ENCODE data around the gene AP3S2. TPM values are rescaled to one million over a fixed set of nuclear protein-coding genes. Genes with fewer than 3 reads are reported as not detected.

AP3S2 gene
- total RNA-seq, 1 donor from 2014 or later: 60.5 TPM

DNA sequence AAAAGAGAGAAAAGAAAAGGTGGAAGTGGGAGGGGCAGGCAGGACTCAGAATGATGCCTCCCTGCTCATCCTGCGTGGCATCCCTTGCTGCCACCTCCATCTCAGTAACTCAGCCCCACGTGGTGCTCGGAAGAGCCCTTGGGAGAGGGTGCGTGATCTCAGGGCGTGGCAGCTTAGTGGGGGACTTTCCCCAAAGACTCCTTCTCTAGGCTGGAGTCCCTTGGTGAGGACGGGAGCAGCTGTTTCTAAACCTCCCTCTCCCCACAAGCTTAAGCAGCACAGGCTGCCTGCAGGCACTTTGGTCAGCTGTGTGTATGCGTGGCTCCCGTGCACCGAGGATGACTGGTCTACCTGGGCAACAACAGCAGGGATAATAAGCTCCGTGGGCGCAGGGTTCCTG lies 71.8 kb downstream of the AP3S2 start:
- Mint-ChIP-seq H3K27ac (ENCODE audit: unreplicated experiment) (no peak overlapping the region), H3K4me1 (ENCODE audit: low read depth, unreplicated experiment) (no peaks in the 10 kb centered on the region), H3K27me3 (ENCODE audit: unreplicated experiment) (peaks cover 3% of the 10 kb centered on the region), H3K9me3 (ENCODE audit: unreplicated experiment) (peaks cover 5% of the 10 kb centered on the region), H3K36me3 (ENCODE audit: unreplicated experiment) (no peaks in the 10 kb centered on the region), H3K4me3 (ENCODE audit: unreplicated experiment) (no peak overlapping the region)
- TF ChIP-seq, protein P1, sequence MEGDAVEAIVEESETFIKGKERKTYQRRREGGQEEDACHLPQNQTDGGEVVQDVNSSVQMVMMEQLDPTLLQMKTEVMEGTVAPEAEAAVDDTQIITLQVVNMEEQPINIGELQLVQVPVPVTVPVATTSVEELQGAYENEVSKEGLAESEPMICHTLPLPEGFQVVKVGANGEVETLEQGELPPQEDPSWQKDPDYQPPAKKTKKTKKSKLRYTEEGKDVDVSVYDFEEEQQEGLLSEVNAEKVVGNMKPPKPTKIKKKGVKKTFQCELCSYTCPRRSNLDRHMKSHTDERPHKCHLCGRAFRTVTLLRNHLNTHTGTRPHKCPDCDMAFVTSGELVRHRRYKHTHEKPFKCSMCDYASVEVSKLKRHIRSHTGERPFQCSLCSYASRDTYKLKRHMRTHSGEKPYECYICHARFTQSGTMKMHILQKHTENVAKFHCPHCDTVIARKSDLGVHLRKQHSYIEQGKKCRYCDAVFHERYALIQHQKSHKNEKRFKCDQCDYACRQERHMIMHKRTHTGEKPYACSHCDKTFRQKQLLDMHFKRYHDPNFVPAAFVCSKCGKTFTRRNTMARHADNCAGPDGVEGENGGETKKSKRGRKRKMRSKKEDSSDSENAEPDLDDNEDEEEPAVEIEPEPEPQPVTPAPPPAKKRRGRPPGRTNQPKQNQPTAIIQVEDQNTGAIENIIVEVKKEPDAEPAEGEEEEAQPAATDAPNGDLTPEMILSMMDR (IDR thresholded peaks at IDR 0.05; ENCODE audit: partially characterized antibody, unreplicated experiment): no peak
- DNase-seq: no peak

DNA sequence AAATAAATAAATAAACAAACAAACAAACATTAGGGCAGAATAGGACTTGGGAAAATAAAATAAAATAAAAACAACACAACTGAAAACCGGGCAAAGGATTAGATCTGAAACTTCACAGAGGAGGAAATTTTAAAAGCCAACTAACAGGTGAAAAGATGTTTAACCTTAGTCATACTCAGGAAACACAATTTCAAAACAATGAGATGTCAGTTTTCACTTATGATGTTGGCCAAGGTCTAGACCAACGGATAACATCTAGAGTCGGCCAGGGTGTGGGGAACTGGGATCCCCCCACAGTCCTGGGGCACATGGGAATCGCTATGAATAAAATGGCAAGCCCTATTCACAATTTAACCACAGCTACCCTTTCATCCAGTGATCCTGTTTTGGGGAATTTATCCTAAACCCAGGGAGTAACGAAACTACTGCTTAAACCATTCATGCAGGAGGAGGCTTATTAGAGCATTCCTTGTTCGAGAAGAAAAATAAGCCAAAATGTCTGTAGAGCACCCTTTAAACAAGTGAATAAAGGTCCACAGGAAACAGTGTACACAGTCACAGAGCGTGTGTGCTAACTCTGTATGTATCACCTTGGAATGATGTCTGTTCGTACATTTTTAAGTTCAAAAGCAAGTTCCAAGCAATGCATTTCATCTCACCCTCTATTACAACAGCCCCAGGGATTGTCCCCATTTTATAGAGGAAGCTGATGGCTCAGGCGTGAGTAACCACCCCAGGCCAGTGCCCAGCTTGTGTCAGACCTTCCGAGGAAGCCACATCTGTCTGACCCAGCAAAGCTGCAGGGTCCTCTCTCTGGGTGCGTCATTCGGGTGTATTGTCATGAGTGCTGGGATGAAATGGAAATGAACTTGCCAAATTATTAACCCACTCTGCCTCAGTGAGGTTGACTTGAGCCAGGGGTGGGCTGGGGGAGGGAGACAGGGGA lies 72.9 kb downstream of the AP3S2 start:
- Mint-ChIP-seq H3K36me3 (ENCODE audit: unreplicated experiment) (peaks cover 5% of the 10 kb centered on the region), H3K4me3 (ENCODE audit: unreplicated experiment) (no peak overlapping the region), H3K27me3 (ENCODE audit: unreplicated experiment) (peaks cover 6% of the 10 kb centered on the region), H3K27ac (ENCODE audit: unreplicated experiment) (no peak overlapping the region), H3K4me1 (ENCODE audit: low read depth, unreplicated experiment) (no peaks in the 10 kb centered on the region), H3K9me3 (ENCODE audit: unreplicated experiment) (peaks cover 7% of the 10 kb centered on the region)
- TF ChIP-seq, protein P1 (IDR thresholded peaks at IDR 0.05; ENCODE audit: partially characterized antibody, unreplicated experiment): no peak
- DNase-seq: no peak

DNA sequence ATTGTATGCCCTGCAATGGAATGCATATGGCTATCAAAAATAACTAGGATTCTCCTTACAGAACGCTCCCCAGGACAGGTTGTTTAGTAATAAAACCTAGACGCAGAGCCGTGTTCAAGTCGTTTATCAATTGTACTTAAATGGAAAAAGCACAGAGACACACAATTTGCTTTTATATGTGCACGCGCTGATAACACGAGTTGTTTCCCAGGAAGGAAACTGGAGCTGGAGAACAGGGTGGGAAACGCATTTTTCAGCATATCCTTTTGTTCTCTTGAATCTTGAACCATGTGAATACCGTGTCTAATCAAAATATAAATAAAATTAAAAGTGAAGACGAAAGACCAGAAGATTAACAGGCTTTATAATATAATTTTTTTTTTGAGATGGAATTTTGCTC lies 75.5 kb downstream of the AP3S2 start:
- Mint-ChIP-seq H3K27me3 (ENCODE audit: unreplicated experiment) (peaks cover 12% of the 10 kb centered on the region), H3K4me1 (ENCODE audit: low read depth, unreplicated experiment) (no peaks in the 10 kb centered on the region), H3K27ac (ENCODE audit: unreplicated experiment) (no peak overlapping the region), H3K9me3 (ENCODE audit: unreplicated experiment) (peaks cover 7% of the 10 kb centered on the region), H3K36me3 (ENCODE audit: unreplicated experiment) (peaks cover 11% of the 10 kb centered on the region), H3K4me3 (ENCODE audit: unreplicated experiment) (no peak overlapping the region)
- no peak for DNase-seq
- TF ChIP-seq, protein P1 (IDR thresholded peaks at IDR 0.05; ENCODE audit: partially characterized antibody, unreplicated experiment): no peak

DNA sequence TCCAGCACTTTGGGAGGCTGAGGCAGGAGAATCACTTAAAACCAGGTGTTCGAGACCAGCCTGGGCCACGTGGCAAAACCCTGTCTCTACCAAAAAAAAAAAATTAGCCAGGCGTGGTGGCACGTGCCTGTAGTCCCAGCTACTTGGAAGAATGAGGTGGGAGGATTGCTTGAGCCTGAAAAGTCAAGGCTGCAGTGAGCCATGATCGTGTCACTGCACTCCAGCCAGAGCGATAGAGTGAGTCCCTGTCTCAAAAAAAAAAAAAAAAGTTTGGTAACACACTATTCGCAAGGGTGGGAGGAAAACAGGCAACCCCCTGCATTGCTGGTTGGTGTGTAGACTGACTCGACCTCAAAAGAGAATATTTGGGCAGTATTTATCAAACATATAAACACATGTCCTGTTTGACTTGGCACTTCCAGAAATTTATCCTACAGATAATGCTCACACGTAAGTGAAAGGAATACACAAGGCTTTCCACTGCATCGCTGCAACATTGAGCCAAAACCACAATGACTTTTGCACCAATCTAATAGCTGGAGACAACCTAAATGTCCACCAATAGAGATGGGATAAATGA lies 76.0 kb downstream of the AP3S2 start:
- Mint-ChIP-seq H3K9me3 (ENCODE audit: unreplicated experiment) (peaks cover 5% of the 10 kb centered on the region), H3K27me3 (ENCODE audit: unreplicated experiment) (peaks cover 12% of the 10 kb centered on the region), H3K4me1 (ENCODE audit: low read depth, unreplicated experiment) (no peaks in the 10 kb centered on the region), H3K36me3 (ENCODE audit: unreplicated experiment) (peaks cover 11% of the 10 kb centered on the region), H3K4me3 (ENCODE audit: unreplicated experiment) (no peak overlapping the region), H3K27ac (ENCODE audit: unreplicated experiment) (no peak overlapping the region)
- DNase-seq: no peak
- TF ChIP-seq, protein P1 (IDR thresholded peaks at IDR 0.05; ENCODE audit: partially characterized antibody, unreplicated experiment): no peak

DNA sequence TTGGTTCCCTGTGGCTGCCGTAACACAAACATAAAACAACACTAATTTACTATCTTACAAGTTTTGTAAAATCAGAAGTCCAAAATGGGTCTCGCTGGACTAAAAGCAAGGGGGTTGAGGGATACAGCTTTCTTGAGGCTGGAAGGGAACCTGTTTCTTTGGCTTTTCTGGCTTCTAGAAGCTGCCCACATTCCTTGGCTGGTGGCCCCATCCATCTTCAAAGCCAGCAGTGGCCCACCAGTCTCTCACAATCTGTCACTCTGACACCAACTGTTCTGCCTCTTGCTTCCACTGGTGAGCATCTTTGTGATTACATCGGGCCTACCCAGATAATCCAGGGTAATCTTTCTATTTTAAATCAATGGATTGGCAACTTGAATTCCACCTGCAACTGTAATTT lies 78.0 kb downstream of the AP3S2 start:
- H3K36me3 Mint-ChIP-seq (ENCODE audit: unreplicated experiment): peaks cover 11% of the 10 kb centered on the region
- TF ChIP-seq, protein P1 (IDR thresholded peaks at IDR 0.05; ENCODE audit: partially characterized antibody, unreplicated experiment): no peak

More for the DNA sequence above, 78.0 kb downstream of the AP3S2 start:
- peaks cover 6% of the 10 kb centered on the region for H3K9me3 Mint-ChIP-seq (ENCODE audit: unreplicated experiment)
- no peak overlapping the region for H3K27ac Mint-ChIP-seq (ENCODE audit: unreplicated experiment)
- no peaks in the 10 kb centered on the region for H3K4me1 Mint-ChIP-seq (ENCODE audit: low read depth, unreplicated experiment)
- peak overlapping the region; percentile 66 for H3K4me3 Mint-ChIP-seq (ENCODE audit: unreplicated experiment)
- no peak for DNase-seq
- peaks cover 16% of the 10 kb centered on the region for H3K27me3 Mint-ChIP-seq (ENCODE audit: unreplicated experiment)

Data from glutamatergic neuron (in vitro differentiated cells).